Ovary (tissue), 9 donors: ENCODE data around the gene ZFP36. TPM values are rescaled to one million over a fixed set of nuclear protein-coding genes. Genes with fewer than 3 reads are reported as not detected.
A peak's percentile ranks its signal among the peaks of the same experiment; 100 is the strongest.

Source experiments
- DNase-seq, 5 donors: peaks; one replicate each; pipeline ENCODE4 v3.0.0-alpha.2; 2019 to 2020
- H3K27ac ChIP-seq, 2 donors: fragments of 200-600 bp; one replicate each; pipeline versions ENCODE4 v1.5.1 to v1.8.0; 2019 to 2022
- H3K27me3 ChIP-seq: fragments of 200-600 bp; one replicate; pipeline ENCODE4 v1.8.0; 2022
- H3K36me3 ChIP-seq: fragments of 200-600 bp; sonication (generic); one replicate; pipeline ENCODE4 v1.5.1; 2019
- H3K4me1 ChIP-seq: one replicate; pipeline ENCODE4 v1.8.1; 2013; ENCODE audit warnings: mild to moderate bottlenecking, moderate library complexity; ENCODE audit not compliant: insufficient read depth
- H3K4me3 ChIP-seq: fragments of 200-600 bp; sonication (generic); one replicate; pipeline ENCODE4 v1.5.1; 2017
- H3K9me3 ChIP-seq, 2 donors: fragments of 200-600 bp in 1 of 2; sonication (generic) in 1 of 2; one replicate each; pipeline versions ENCODE4 v1.5.1 to v1.8.1; 2013 to 2019; ENCODE audit warnings: mild to moderate bottlenecking in 1 of 2, moderate library complexity in 1 of 2
- EP300 ChIP-seq: sonication (generic); formaldehyde crosslinking; IDR thresholded peaks from one replicate; pipeline ENCODE4 v1.6.1; 2017; ENCODE audit warnings: antibody characterized with exemption
- POLR2A ChIP-seq: fragments of 450-650 bp; IDR thresholded peaks from one replicate; pipeline ENCODE4 v1.6.1; 2017; ENCODE audit warnings: antibody characterized with exemption, mild to moderate bottlenecking, moderate library complexity
- WGBS, 3 donors: extraction: QIAGEN DNeasy Blood & Tissue Kit in 1 of 3; methylation state at CpG; one replicate each; pipeline versions ENCODE4 v1.1.5 to v1.1.7; 2013 to 2017; 5-methylcytosine and 5-hydroxymethylcytosine counted together
- intact Hi-C, 4 donors: fragments of 100-400 bp; cut with DNase I; formaldehyde crosslinking; loops; one replicate each; pipeline versions ENCODE4 v1.11.0 to v1.15.1; 2022 to 2023
- polyA plus RNA-seq, 2 donors: library from polyadenylated mRNA; stranded (reverse); fragments of 200-250 nt in 1 of 2; fragments of 350-450 nt in 1 of 2; fragmentation: Illumina TruSeq in 1 of 2; extraction: RNeasy Lipid Tissue Mini Kit (QIAGEN cat#74804) in 1 of 2; gene quantifications; one replicate each; pipeline ENCODE4 v1.2.3, GENCODE V29; 2013 to 2014
- total RNA-seq, 7 donors: library from RNA; depleted of rRNA in 2 of 7; stranded (reverse); fragments of >200 nt in 2 of 7; fragmentation: NEBNext Ultra II Directional in 3 of 7; extraction: Animal tissue kit (Norgen Biotek cat#: 25700) in 3 of 7; gene quantifications; one replicate each; pipeline versions ENCODE4 v1.1.0 to v1.2.4, GENCODE V29; 2016 to 2023
- TF ChIP-seq, protein P1 (sequence below), 3 donors: fragments of 450-650 bp in 2 of 3; fragments of 200-600 bp in 1 of 3; IDR thresholded peaks; one replicate each; pipeline versions ENCODE4 v1.5.1 to v1.8.0; 2016 to 2022; ENCODE audit warnings: antibody characterized with exemption in 3 of 3, mild to moderate bottlenecking in 1 of 3
- donor health status: DM: no; HTN: no; CAD: no; lungs with moderate emphysema.
- donor health status: DM: no; HTN: no; CAD: no.
- donor health status: Bipolar disorder and iron deficiency.
- donor health status: DM: yes; HTN: yes; CAD: no.
- donor health status: DM: no; HTN: no; CAD: no.
- donor health status: DM: yes; HTN: yes; CAD: no.

Gene ZFP36
- total and polyA plus RNA-seq, 9 donors: 78.1 to 995 (median 196) TPM

- TF ChIP-seq EP300 (no peak), POLR2A (no peak)
- TF ChIP-seq, protein P1, sequence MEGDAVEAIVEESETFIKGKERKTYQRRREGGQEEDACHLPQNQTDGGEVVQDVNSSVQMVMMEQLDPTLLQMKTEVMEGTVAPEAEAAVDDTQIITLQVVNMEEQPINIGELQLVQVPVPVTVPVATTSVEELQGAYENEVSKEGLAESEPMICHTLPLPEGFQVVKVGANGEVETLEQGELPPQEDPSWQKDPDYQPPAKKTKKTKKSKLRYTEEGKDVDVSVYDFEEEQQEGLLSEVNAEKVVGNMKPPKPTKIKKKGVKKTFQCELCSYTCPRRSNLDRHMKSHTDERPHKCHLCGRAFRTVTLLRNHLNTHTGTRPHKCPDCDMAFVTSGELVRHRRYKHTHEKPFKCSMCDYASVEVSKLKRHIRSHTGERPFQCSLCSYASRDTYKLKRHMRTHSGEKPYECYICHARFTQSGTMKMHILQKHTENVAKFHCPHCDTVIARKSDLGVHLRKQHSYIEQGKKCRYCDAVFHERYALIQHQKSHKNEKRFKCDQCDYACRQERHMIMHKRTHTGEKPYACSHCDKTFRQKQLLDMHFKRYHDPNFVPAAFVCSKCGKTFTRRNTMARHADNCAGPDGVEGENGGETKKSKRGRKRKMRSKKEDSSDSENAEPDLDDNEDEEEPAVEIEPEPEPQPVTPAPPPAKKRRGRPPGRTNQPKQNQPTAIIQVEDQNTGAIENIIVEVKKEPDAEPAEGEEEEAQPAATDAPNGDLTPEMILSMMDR (IDR thresholded peaks at IDR 0.05): no peak
- peak in 3 of 5 donors; percentile 50 to 54 (median 51) for DNase-seq
- Histone ChIP-seq H3K4me3 (no peak overlapping the region), H3K4me1 (peaks cover 24% of the 10 kb centered on the region), H3K36me3 (no peaks in the 10 kb centered on the region), H3K27me3 (no peaks in the 10 kb centered on the region), H3K27ac (peak overlapping the region in 1 of 2 donors; percentile 21), H3K9me3 (no peaks in the 10 kb centered on the region)
- intact Hi-C loops: no loop called here
- 28 to 45% (median 30%) methylated on average over 34 to 35 of the region's 35 CpGs for WGBS, 3 donors
These were observed 8.7 kb downstream of the ZFP36 start for GRCh38 chr19:39415111-39416046.

- 67 to 74% (median 69%) methylated on average over 25 to 27 of the region's 27 CpGs for whole genome bisulfite sequencing, 3 donors
- no peak overlapping the region for H3K27ac ChIP-seq
- H3K9me3 ChIP-seq: no peaks in the 10 kb centered on the region
- no peak for TF ChIP-seq POLR2A
- H3K27me3 ChIP-seq: no peaks in the 10 kb centered on the region
- no peaks in the 10 kb centered on the region for H3K36me3 ChIP-seq
- H3K4me1 ChIP-seq: peaks cover 18% of the 10 kb centered on the region
- peak in 4 of 5 donors; percentile 46 to 64 (median 50) for DNase-seq
- intact Hi-C loops: no loop called here
- no peak overlapping the region for H3K4me3 ChIP-seq
These were observed 9.8 kb downstream of the ZFP36 start for GRCh38 chr19:39416152-39417120.

- peaks cover 18% of the 10 kb centered on the region for H3K4me1 ChIP-seq
- H3K27me3 ChIP-seq: no peaks in the 10 kb centered on the region
- no peaks in the 10 kb centered on the region for H3K36me3 ChIP-seq
- intact Hi-C loops: no loop called here
- 87 to 91% (median 90%) methylated on average over 30 of the region's 30 CpGs for WGBS, 3 donors
- no peak overlapping the region for H3K27ac ChIP-seq
- peak in 1 of 5 donors; percentile 38 for DNase-seq
- H3K4me3 ChIP-seq: no peak overlapping the region
- no peaks in the 10 kb centered on the region for H3K9me3 ChIP-seq
- TF ChIP-seq, protein P1 (IDR thresholded peaks at IDR 0.05): no peak
- TF ChIP-seq EP300 (no peak), POLR2A (no peak)
These were observed 11.0 kb downstream of the ZFP36 start for GRCh38 chr19:39417463-39418181.

DNA sequence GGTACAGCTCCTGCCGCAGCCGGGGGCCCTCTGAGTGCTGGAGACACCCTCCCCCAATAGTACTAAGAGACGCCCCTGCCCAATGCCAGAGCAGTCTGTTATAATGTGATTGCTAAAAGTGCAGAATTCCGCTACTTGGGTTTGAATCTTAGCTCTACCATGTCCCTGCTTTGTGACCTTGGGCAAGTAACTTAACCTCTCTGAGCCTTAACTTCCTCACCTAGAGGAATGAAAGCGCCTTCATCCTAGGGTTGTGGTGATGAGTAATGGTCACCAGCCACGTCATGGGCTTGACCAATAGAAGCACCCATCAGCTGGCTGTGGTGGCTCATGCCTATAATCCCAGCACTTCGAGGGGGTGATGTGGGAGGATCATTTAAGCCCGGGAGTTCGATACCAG, 12.4 kb downstream of the ZFP36 start:
- no peak for DNase-seq
- Histone ChIP-seq H3K4me1 (peaks cover 18% of the 10 kb centered on the region), H3K27me3 (no peaks in the 10 kb centered on the region), H3K36me3 (no peaks in the 10 kb centered on the region), H3K27ac (no peak overlapping the region), H3K9me3 (no peaks in the 10 kb centered on the region), H3K4me3 (no peak overlapping the region)
- WGBS, 3 donors: 79 to 92% (median 84%) methylated on average over 9 of the region's 9 CpGs
- intact Hi-C loops: no loop called here
- no peak for TF ChIP-seq EP300
- TF ChIP-seq, protein P1 (IDR thresholded peaks at IDR 0.05): no peak
- TF ChIP-seq POLR2A: no peak
